Measurements from ENCODE around the gene NRCAM. TPM values are rescaled to one million over a fixed set of nuclear protein-coding genes. Genes with fewer than 3 reads are reported as not detected.

NRCAM gene
- total and polyA plus RNA-seq, 10 of the 15 experiments (the other 5 are each of a cell fraction or from before 2014, with no cell fraction given), result 0.30 to 2.0 (median 1.0) TPM

- Histone ChIP-seq H3K36me3 (ENCODE audit: control insufficient read depth in 2 of 2, insufficient read depth in 2 of 2, low read length in 1 of 2) (no peaks in the 10 kb centered on the region), H3K9me3 (replicated peaks; ENCODE audit: control insufficient read depth, insufficient read depth, low read length) (no peaks in the 10 kb centered on the region), H3K27me3 (replicated peaks in 1 of 2; ENCODE audit: control insufficient read depth in 2 of 2, insufficient read depth in 2 of 2, low read length in 1 of 2) (no peaks in the 10 kb centered on the region; a peak in 2 of 4 replicates), H3K27ac (ENCODE audit: control insufficient read depth, insufficient read depth) (no peak overlapping the region), H3K4me3 (no peak overlapping the region), H3K79me2 (ENCODE audit: control insufficient read depth, insufficient read depth, low read length) (no peaks in the 10 kb centered on the region), H3K4me2 (ENCODE audit: control insufficient read depth, insufficient read depth) (no peak overlapping the region), H2AFZ (ENCODE audit: control insufficient read depth, low read depth, low read length) (no peak overlapping the region), H4K20me1 (ENCODE audit: control insufficient read depth, insufficient read depth) (no peaks in the 10 kb centered on the region), H3K9ac (ENCODE audit: control insufficient read depth, insufficient read depth, low read length) (no peak overlapping the region), H3K4me1 (ENCODE audit: control insufficient read depth, insufficient read depth, low read length) (no peaks in the 10 kb centered on the region)
- RAD21 ChIA-PET (ENCODE audit: unreplicated experiment), result no interaction called here
- SMC1A ChIA-PET (ENCODE audit: uncharacterized antibody, unreplicated experiment), result interaction anchor here (1.0 to 1.9 kb wide), 5 partner anchors 8 to 88 kb away, joined by 3 to 6 read pairs (median 4); no protein-coding TSS in a partner anchor
- CTCF ChIA-PET, result interaction anchor here (0.7 to 1.3 kb wide), 4 partner anchors 13 to 93 kb away, joined by 3 to 4 read pairs (median 3); no protein-coding TSS in a partner anchor
- DNase-seq (ENCODE audit: low read depth, low spot score) (no peak), ATAC-seq (no peak), FAIRE-seq (no peak)
- in situ Hi-C loops (cut with MboI), result no loop called here
- TF ChIP-seq EZH2 (IDR thresholded peaks at IDR 0.05; ENCODE audit: borderline replicate concordance, control insufficient read depth, low read depth, low read length) (no peak), IKZF1 (conservative IDR thresholded peaks at IDR 0.05) (no peak), ESRRA (IDR thresholded peaks at IDR 0.05; ENCODE audit: low read length) (no peak), MEF2A (IDR thresholded peaks at IDR 0.05; ENCODE audit: insufficient read depth, low read depth, low read length) (no peak), MYC (IDR thresholded peaks at IDR 0.05; ENCODE audit: insufficient read depth, insufficient read length, insufficient replicate concordance, low read length, severe bottlenecking) (no peak), BCL11A (IDR thresholded peaks at IDR 0.05; ENCODE audit: low read depth, low read length) (no peak), HDAC6 (IDR thresholded peaks at IDR 0.05; ENCODE audit: unreplicated experiment) (no peak), CHD2 (IDR thresholded peaks at IDR 0.05; ENCODE audit: borderline replicate concordance, low read depth, low read length) (no peak)
- WGBS (ENCODE audit: insufficient coverage, insufficient replicate concordance, low lambda C conversion rate, missing lambda C conversion rate), result 87% methylated on average over 6 of the region's 6 CpGs
- no TSS peak for BruUV-seq (replicated peaks)
- POLR2A ChIA-PET, result no interaction called here
- intact Hi-C loops (cut with micrococcal nuclease; ENCODE audit: unreplicated experiment), result no loop called here
These were observed 47.1 kb downstream of the NRCAM start for GRCh38 chr7:108409146-108409545.
